HEK293 (cell line): ENCODE measurements around the gene ABCF2.

Experiments used
- CTCF ChIA-PET: fragments of 350-600 bp; formaldehyde crosslinking; extraction: SDS; loops from one replicate; lab custom pipeline; 2021; ENCODE audit warnings: antibody characterized with exemption; lab: Yijun Ruan, JAX
- POLR2A ChIA-PET: fragments of 300-600 bp; formaldehyde crosslinking; extraction: SDS; loops from one replicate; lab custom pipeline; 2020; ENCODE audit warnings: antibody characterized with exemption, inconsistent platforms; lab: Yijun Ruan, JAX
- H3K27ac ChIP-seq: fragments of 200-500 bp; sonication (Bioruptor generic); 2 replicates; pipeline ENCODE4 v1.5.1; 2014; ENCODE audit warnings: low read depth, low read length, control low read depth, inconsistent platforms; ENCODE audit errors: extremely low read depth
- H3K36me3 ChIP-seq, 2 experiments: fragments of 200-500 bp in 1 of 2; sonication (Bioruptor generic) in 1 of 2; 1 replicate in 1 of 2; 2 replicates in 1 of 2; pipeline ENCODE4 v1.5.1; 2014 to 2017; ENCODE audit warnings: inconsistent platforms in 2 of 2, low read length in 2 of 2; ENCODE audit not compliant: control insufficient read depth in 2 of 2, insufficient read depth in 1 of 2
- H3K4me1 ChIP-seq: fragments of 200-500 bp; sonication (Bioruptor generic); 2 replicates; pipeline ENCODE4 v1.5.1; 2014; ENCODE audit warnings: mild to moderate bottlenecking, low read length, inconsistent platforms; ENCODE audit not compliant: control insufficient read depth, insufficient read depth
- H3K4me3 ChIP-seq: 2 replicates; pipeline ENCODE4 v1.5.1; 2011; ENCODE audit warnings: low read depth, mild to moderate bottlenecking, control low read depth, low read length, moderate library complexity
- H3K9me3 ChIP-seq: fragments of 200-500 bp; sonication (Bioruptor generic); 2 replicates; pipeline ENCODE4 v1.5.1; 2014; ENCODE audit warnings: low read depth, low read length, inconsistent platforms; ENCODE audit not compliant: control insufficient read depth, insufficient read depth
- GLI4 ChIP-seq: fragments of 450-650 bp; formaldehyde crosslinking; IDR thresholded peaks from 2 replicates; pipeline ENCODE4 v1.5.1; 2016; ENCODE audit warnings: missing biosample characterization, missing genetic modification characterization
- GLIS1 ChIP-seq: fragments of 450-650 bp; formaldehyde crosslinking; IDR thresholded peaks from 2 replicates; pipeline ENCODE4 v1.5.1; 2016; ENCODE audit warnings: missing biosample characterization, missing genetic modification characterization
- GLIS2 ChIP-seq: fragments of 450-650 bp; formaldehyde crosslinking; IDR thresholded peaks from 2 replicates; pipeline ENCODE4 v1.5.1; 2016; ENCODE audit warnings: missing biosample characterization, missing genetic modification characterization
- HOXA7 ChIP-seq: sonication (generic); formaldehyde crosslinking; IDR thresholded peaks from 2 replicates; pipeline ENCODE4 v1.8.1; 2022; ENCODE audit warnings: missing genetic modification reagents, borderline replicate concordance
- IKZF3 ChIP-seq: fragments of 450-650 bp; IDR thresholded peaks from 2 replicates; pipeline ENCODE4 v1.5.0; 2018; ENCODE audit warnings: missing biosample characterization, mild to moderate bottlenecking, missing genetic modification characterization, moderate library complexity
- OVOL3 ChIP-seq: fragments of 450-650 bp; formaldehyde crosslinking; IDR thresholded peaks from 2 replicates; pipeline ENCODE4 v1.5.1; 2016; ENCODE audit warnings: missing biosample characterization, missing genetic modification characterization
- ZIC2 ChIP-seq: fragments of 450-650 bp; formaldehyde crosslinking; IDR thresholded peaks from 2 replicates; pipeline ENCODE4 v1.5.1; 2016; ENCODE audit warnings: missing biosample characterization, missing genetic modification characterization
- ZNF169 ChIP-seq: fragments of 450-650 bp; formaldehyde crosslinking; IDR thresholded peaks from 2 replicates; pipeline ENCODE4 v1.5.1; 2016; ENCODE audit warnings: missing biosample characterization, missing genetic modification characterization
- ZNF2 ChIP-seq: fragments of 450-650 bp; formaldehyde crosslinking; IDR thresholded peaks from 2 replicates; pipeline ENCODE4 v1.5.1; 2016; ENCODE audit warnings: missing biosample characterization, missing genetic modification characterization
- ZNF394 ChIP-seq: fragments of 450-650 bp; formaldehyde crosslinking; IDR thresholded peaks from 2 replicates; pipeline ENCODE4 v1.5.1; 2016; ENCODE audit warnings: missing biosample characterization, missing genetic modification characterization, mild to moderate bottlenecking, moderate library complexity, borderline replicate concordance
- ZNF48 ChIP-seq: fragments of 450-650 bp; formaldehyde crosslinking; IDR thresholded peaks from 2 replicates; pipeline ENCODE4 v1.5.1; 2016; ENCODE audit warnings: missing biosample characterization, missing genetic modification characterization
- ZNF544 ChIP-seq: fragments of 450-650 bp; formaldehyde crosslinking; IDR thresholded peaks from 2 replicates; pipeline ENCODE4 v1.5.0; 2017; ENCODE audit warnings: missing biosample characterization, missing genetic modification characterization
- ZNF549 ChIP-seq: fragments of 450-650 bp; IDR thresholded peaks from 2 replicates; pipeline ENCODE4 v1.5.1; 2018; ENCODE audit warnings: missing biosample characterization, missing genetic modification characterization, mild to moderate bottlenecking, inconsistent platforms, moderate library complexity
- ZNF701 ChIP-seq: fragments of 450-650 bp; formaldehyde crosslinking; IDR thresholded peaks from 2 replicates; pipeline ENCODE4 v1.5.1; 2016; ENCODE audit warnings: missing biosample characterization, missing genetic modification characterization
- ZNF777 ChIP-seq: fragments of 450-650 bp; formaldehyde crosslinking; IDR thresholded peaks from 2 replicates; pipeline ENCODE4 v1.5.1; 2017; ENCODE audit warnings: missing biosample characterization, missing genetic modification characterization, borderline replicate concordance
- ZSCAN30 ChIP-seq: fragments of 450-650 bp; IDR thresholded peaks from 2 replicates; pipeline ENCODE4 v1.5.1; 2018; ENCODE audit warnings: missing biosample characterization, mild to moderate bottlenecking, missing genetic modification characterization, moderate library complexity
- TF ChIP-seq, protein P1 (sequence below): fragments of 450-650 bp; formaldehyde crosslinking; IDR thresholded peaks from 2 replicates; pipeline ENCODE4 v1.5.1; 2016; ENCODE audit warnings: missing biosample characterization, missing genetic modification characterization
- TF ChIP-seq, protein P2 (sequence below): fragments of 450-650 bp; formaldehyde crosslinking; IDR thresholded peaks from 2 replicates; pipeline ENCODE4 v1.5.1; 2016; ENCODE audit warnings: missing biosample characterization, missing genetic modification characterization
- TF ChIP-seq, protein P3 (sequence below): fragments of 450-650 bp; formaldehyde crosslinking; IDR thresholded peaks from 2 replicates; pipeline ENCODE4 v1.5.1; 2016; ENCODE audit warnings: missing biosample characterization, missing genetic modification characterization
- TF ChIP-seq, protein P4 (sequence below): fragments of 450-650 bp; IDR thresholded peaks from 2 replicates; pipeline ENCODE4 v1.5.1; 2018; ENCODE audit warnings: missing biosample characterization, missing genetic modification characterization

ABCF2 gene

GRCh38 chr7:151211155-151211772 lies 15.7 kb downstream of the ABCF2 start:
- POLR2A ChIA-PET, result interaction anchor here (1.0 to 1.1 kb wide), 2 partner anchors 11 to 16 kb away, joined by 4 read pairs; partner anchors contain the start of gene ABCF2
- Histone ChIP-seq H3K4me1 (no peaks in the 10 kb centered on the region), H3K27ac (no peak overlapping the region)
- TF ChIP-seq, protein P1, sequence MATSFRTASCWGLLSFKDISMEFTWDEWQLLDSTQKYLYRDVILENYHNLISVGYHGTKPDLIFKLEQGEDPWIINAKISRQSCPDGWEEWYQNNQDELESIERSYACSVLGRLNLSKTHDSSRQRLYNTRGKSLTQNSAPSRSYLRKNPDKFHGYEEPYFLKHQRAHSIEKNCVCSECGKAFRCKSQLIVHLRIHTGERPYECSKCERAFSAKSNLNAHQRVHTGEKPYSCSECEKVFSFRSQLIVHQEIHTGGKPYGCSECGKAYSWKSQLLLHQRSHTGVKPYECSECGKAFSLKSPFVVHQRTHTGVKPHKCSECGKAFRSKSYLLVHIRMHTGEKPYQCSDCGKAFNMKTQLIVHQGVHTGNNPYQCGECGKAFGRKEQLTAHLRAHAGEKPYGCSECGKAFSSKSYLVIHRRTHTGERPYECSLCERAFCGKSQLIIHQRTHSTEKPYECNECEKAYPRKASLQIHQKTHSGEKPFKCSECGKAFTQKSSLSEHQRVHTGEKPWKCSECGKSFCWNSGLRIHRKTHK (tag by site-specific recombination), result no peak
- TF ChIP-seq, protein P2, sequence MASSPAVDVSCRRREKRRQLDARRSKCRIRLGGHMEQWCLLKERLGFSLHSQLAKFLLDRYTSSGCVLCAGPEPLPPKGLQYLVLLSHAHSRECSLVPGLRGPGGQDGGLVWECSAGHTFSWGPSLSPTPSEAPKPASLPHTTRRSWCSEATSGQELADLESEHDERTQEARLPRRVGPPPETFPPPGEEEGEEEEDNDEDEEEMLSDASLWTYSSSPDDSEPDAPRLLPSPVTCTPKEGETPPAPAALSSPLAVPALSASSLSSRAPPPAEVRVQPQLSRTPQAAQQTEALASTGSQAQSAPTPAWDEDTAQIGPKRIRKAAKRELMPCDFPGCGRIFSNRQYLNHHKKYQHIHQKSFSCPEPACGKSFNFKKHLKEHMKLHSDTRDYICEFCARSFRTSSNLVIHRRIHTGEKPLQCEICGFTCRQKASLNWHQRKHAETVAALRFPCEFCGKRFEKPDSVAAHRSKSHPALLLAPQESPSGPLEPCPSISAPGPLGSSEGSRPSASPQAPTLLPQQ, result no peak
- TF ChIP-seq ZNF777, result no peak
- TF ChIP-seq, all 188 proteins: peak for 0
- H3K9me3 ChIP-seq, result no peaks in the 10 kb centered on the region
- CTCF ChIA-PET, result interaction anchor here (0.6 to 1.3 kb wide), 4 partner anchors 8 to 87 kb away, joined by 3 to 4 read pairs (median 3); no protein-coding TSS in a partner anchor
- no peak overlapping the region for H3K4me3 ChIP-seq
- H3K36me3 ChIP-seq, result peaks cover 3 to 49% of the 10 kb centered on the region in 2 experiments; a peak in 1 of 3 replicates

DNA sequence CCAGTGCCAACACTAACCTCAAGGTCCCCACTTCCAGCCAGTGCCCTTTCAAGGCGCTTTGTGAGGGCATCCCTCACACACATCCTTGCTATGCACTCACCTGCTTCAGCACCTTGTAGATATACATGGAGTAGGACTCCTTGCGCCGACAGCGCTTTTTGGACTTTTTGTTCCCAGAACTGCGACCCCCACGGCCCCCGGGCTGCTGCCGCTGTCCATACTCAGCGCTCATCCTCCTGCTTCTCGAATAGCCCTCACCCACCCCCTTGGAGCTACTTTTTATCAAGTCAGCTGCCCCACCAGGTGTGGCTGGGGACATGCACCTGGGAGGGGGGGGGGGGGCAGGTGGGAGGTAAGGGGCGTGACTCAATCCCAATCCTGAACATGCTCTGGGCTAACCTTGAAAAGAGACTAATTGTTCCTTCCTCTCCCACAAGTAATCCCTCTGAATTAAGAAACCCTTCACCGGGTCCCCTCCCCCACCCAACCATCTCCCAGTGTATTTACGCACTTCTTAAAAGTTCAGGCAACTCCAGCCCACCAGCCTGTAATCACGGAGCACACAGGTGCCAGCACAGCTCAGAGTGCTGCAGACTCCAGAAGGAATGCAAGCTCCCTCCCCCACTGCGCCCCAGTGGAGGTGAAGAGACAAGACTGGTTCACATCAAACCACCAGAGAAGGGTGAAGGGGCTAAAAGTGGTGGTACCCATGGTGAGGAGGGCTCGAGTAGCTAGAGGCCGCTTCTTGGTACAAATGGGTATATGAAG lies 16.7 kb downstream of the ABCF2 start, which contains the start of gene H2BK1:
TSS of gene H2BK1 (minus strand) at position 402 of the 768 bp plus-strand sequence. CDS start at position 232, 170 bp downstream.
- H3K4me1 ChIP-seq, result no peaks in the 10 kb centered on the region
- ChIA-PET CTCF (interaction anchor here (0.6 to 1.3 kb wide), 2 partner anchors 44 to 86 kb away, joined by 3 read pairs; no protein-coding TSS in a partner anchor), POLR2A (interaction anchor here (1.0 to 1.1 kb wide), 2 partner anchors 12 to 17 kb away, joined by 4 read pairs; partner anchors contain the start of gene ABCF2)
- TF ChIP-seq ZNF544 (tag by site-specific recombination) (no peak), ZNF169 (tag by site-specific recombination) (no peak), ZNF549 (no peak), GLIS1 (no peak), ZNF48 (no peak), GLI4 (tag by site-specific recombination) (no peak), ZNF2 (tag by site-specific recombination) (no peak), ZNF701 (tag by site-specific recombination) (no peak)
- TF ChIP-seq, protein P3, sequence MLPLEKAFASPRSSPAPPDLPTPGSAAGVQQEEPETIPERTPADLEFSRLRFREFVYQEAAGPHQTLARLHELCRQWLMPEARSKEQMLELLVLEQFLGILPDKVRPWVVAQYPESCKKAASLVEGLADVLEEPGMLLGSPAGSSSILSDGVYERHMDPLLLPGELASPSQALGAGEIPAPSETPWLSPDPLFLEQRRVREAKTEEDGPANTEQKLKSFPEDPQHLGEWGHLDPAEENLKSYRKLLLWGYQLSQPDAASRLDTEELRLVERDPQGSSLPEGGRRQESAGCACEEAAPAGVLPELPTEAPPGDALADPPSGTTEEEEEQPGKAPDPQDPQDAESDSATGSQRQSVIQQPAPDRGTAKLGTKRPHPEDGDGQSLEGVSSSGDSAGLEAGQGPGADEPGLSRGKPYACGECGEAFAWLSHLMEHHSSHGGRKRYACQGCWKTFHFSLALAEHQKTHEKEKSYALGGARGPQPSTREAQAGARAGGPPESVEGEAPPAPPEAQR (tag by site-specific recombination), result no peak
- H3K9me3 ChIP-seq, result no peaks in the 10 kb centered on the region
- no peak within 1 kb of the TSS for H3K4me3 ChIP-seq
- H3K36me3 ChIP-seq, result peaks cover 3 to 39% of the 10 kb centered on the region in 2 experiments; a peak in 1 of 3 replicates
- no peak within 1 kb of the TSS for H3K27ac ChIP-seq

- Histone ChIP-seq H3K9me3 (no peaks in the 10 kb centered on the region), H3K4me3 (no peak overlapping the region), H3K36me3 (peaks cover 3 to 32% of the 10 kb centered on the region in 2 experiments; a peak in 1 of 3 replicates), H3K4me1 (no peaks in the 10 kb centered on the region), H3K27ac (no peak overlapping the region)
- ChIA-PET POLR2A (no interaction called here), CTCF (interaction anchor here (1.3 kb wide), 1 partner anchor 85 kb away, joined by 3 read pairs; no protein-coding TSS in a partner anchor)
- TF ChIP-seq ZSCAN30 (tag by site-specific recombination), result no peak
- TF ChIP-seq, protein P4, sequence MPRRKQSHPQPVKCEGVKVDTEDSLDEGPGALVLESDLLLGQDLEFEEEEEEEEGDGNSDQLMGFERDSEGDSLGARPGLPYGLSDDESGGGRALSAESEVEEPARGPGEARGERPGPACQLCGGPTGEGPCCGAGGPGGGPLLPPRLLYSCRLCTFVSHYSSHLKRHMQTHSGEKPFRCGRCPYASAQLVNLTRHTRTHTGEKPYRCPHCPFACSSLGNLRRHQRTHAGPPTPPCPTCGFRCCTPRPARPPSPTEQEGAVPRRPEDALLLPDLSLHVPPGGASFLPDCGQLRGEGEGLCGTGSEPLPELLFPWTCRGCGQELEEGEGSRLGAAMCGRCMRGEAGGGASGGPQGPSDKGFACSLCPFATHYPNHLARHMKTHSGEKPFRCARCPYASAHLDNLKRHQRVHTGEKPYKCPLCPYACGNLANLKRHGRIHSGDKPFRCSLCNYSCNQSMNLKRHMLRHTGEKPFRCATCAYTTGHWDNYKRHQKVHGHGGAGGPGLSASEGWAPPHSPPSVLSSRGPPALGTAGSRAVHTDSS (tag by site-specific recombination), result no peak
- TF ChIP-seq ZIC2 (tag by site-specific recombination), result no peak
- no peak for TF ChIP-seq HOXA7 (CRISPR knock-in tag)
- TF ChIP-seq OVOL3 (tag by site-specific recombination), result no peak
- no peak for TF ChIP-seq GLIS2 (tag by site-specific recombination)
- TF ChIP-seq IKZF3, result no peak
- no peak for TF ChIP-seq ZNF394 (tag by site-specific recombination)
Measured at GRCh38 chr7:151209588-151209987, 17.4 kb downstream of the ABCF2 start.
